Measurements from ENCODE around the gene ENTPD1.

- TF ChIP-seq CTCF (IDR thresholded peaks at IDR 0.05; ENCODE audit: low read length) (no peak), EZH2 (optimal IDR thresholded peaks at IDR 0.05; ENCODE audit: low read depth, low read length) (no peak), EZH2phosphoT487 (IDR thresholded peaks at IDR 0.05; ENCODE audit: low read length) (no peak)
Measured at GRCh38 chr10:95818668-95819067, 62.7 kb downstream of the ENTPD1 start.

All from MM.1S (cell line).